Kidney tubule cell (primary cell): ENCODE data around the gene MYO18B.

Experiments
- DNase-seq: peaks from one replicate; pipeline ENCODE4 v3.0.0-alpha.2; 2018; ENCODE audit warnings: low spot score

The MYO18B gene

DNA sequence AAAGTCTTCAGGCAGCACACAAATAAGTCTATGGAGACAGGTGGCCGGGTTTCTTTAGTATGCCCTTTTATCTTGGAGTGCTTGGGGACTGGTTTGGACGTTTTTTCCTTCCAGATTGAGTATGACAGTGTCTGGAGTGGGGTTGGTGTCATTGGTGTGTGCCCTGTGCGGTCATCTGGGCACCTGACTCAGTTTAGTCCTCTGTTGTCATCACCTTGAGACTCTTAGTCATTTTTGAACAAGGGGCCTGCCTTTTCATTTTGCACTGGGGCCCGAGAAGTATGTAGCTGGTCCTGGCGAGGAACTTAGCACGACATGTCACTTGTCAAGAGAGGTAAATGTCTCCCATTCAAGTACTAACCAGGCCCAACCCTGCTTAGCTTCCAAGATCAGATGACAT is 27.2 kb upstream of the MYO18B start:
- DNase-seq: no peak

DNA sequence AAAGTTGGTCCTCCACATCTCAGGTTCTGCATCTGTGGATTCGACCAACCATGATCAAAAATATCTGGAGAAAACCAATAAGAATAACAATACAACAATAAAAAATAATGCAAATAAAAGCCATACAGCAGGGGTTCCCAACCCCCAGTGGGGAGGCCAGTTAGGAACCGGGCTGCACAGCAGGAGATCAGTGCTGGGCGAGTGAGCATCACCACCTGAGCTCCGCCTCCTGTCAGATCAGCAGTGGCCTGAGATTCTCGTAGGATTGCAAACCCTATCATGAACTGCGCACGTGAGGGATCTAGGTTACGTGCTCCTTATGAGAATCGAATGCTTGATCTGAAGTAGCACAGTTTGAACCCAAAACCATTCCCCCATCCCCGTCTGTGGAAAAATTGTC is 25.4 kb upstream of the MYO18B start:
- DNase-seq: no peak

DNA sequence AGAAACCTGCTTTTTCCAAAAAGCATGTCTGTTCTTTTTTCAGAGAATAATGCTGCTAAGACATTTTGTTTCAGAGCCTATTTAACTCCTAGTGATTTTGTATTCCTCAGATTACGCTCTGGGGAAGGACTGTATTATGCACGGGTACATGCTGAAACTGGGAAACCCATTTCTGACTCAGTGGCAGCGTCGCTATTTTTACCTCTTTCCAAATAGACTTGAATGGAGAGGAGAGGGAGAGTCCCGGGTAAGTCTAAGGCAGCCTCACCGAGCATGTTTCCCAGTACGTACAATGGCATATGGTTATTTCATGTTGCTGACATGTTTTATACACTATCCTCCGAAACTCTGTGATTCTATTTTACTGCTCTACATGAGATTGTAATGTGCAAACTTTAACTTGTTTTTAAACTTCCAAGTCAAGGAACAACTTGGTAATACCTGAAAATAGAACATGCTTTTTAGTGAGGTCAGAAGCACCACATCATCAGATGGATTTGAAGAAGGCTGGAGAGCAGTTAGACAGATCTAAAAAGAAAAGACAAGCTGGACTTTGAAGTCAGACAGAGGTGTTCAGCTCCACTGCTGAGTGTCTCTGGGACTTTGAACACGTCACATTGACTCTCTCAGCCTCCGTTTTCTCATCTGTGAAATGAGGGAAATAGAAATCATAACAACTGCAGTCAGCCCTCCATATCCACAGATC is 23.7 kb upstream of the MYO18B start:
- DNase-seq: no peak

DNA sequence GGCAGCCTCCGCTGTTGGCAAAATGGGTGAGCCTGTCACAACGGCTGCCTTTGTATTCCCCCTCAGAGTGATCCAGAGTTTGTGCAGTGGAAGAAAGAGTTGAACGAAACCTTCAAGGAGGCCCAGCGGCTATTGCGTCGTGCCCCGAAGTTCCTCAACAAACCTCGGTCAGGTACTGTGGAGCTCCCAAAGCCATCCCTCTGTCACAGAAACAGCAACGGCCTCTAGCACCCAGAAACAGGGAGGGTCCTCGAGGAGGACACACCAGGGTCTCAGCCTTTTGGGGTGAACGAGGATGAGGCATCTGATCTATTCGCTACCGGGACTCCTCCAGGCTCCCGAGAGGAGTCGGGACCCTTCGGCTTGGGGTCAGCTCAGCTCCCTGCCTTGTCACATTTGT is 19.8 kb upstream of the MYO18B start:
- no peak for DNase-seq

DNA sequence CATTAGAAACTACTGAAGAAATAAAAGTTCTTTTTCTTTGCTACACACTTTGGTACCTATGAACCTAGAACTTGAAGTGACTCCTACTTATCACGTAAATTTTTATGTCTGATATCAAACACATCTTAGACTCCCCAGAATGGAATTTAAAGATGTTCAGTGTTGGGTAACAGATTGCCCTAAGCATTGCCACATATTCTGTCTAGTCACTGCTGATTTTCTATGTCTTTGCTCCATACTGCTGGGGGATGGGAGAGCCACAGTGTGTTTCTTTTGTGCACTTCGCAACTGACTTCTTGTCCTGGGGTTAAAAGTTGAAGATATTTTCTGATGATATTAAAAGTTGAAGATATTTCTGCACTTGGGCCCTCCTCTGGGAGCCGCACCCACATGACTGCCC is 19.4 kb upstream of the MYO18B start:
- DNase-seq: no peak

DNA sequence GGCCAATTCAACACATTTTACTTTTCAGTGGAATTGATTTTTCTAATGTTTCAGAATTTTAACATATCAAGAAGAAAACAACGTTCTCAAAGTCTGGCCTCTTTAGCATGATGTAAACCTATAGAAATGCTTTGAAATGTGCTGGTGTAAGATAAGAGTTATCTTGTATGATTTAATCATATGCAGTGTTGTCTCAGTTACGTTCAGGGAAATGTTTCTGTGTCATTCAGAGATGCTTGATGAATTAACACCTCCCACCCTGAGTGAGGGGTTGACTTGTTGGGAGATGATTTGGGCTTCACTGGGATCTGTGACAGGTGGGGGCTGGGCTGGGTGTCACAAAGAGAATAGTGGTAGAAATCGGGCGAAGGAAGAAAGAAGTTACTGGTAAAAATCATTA is 15.7 kb upstream of the MYO18B start:
- no peak for DNase-seq

DNA sequence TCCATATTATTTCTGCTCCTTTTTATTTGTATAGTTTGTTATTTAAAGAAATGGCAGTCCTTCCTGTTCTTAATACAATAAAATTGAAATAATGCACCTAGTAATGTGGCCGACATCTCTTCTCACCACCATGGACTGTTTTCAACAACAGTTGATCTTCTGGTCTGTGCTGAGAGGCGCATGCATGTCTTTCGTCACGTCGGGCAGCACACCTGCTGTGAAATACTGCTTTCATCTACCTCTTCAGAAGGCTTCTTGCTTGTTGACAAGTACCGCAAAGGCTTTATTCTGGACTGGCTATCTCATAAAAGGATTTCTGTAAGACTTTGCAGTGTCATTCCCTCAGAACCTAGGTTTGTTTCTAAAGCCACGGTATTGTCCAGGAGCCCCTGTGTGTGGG is 13.9 kb upstream of the MYO18B start:
- DNase-seq: no peak

DNA sequence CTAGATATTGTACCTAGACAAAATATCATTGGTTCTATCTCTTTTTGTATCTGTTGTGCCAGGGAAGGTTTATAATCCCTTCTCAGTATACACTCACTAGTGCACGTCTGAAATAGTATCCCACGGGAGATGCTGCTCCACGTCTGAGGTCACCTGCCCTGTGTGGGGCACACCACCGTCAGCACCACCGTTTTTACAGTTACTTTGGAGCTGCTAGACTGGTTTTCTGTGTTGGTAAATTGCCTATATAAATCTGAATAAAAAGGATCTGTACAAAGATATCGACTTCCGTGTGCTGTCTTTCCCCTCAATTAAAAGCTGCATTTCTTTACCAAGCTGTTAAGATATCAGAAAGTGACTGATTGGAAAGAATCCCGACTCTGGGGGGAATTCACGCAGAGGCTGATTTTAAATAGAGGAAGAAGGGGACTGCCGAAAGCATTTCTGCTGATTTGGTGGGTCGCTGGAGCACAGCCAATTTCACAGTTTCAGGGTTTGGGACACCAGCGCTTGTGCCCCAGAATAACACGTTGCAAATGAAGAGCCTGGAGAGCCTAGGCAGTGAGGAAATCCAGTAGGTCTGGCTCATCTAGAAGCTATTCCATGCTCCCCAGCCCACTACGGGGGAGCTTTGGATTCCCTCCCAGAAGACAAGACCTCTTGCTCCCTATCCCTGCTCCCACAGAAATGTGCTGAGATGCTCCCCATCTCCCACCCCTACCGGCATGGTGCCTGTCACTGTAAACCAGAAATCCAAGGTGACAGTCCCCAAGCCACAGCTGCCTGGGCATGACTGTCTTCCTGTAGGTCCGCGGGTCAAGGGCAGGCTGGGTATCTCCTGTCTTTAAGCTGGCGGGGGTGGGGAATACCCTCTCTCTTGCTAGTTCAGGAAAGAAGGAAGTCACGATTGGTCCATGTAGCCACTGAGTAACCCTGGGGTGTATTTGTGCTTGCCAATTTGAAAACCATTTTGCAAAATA is 12.7 kb upstream of the MYO18B start:
- no peak for DNase-seq

DNA sequence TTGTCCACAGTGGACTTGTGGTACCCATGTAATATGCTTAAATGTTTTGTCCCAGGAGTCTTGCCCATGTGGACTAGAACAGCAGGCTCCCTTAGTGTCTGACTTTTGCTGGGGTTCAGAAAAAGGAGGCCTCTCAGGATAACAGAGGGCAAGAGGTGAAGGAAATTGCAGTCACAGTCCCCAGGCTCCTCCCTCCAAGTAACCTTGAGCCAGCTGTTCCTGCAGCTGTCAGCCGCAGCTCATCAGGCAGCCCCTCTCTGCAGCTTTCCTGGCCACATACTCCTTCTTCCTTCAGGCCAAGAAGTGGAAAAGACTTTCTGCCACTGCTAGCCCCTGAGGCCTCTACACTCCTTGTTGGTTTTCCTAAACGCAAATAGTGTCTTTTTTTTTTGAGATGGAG is 6.3 kb upstream of the MYO18B start:
- DNase-seq: no peak

DNA sequence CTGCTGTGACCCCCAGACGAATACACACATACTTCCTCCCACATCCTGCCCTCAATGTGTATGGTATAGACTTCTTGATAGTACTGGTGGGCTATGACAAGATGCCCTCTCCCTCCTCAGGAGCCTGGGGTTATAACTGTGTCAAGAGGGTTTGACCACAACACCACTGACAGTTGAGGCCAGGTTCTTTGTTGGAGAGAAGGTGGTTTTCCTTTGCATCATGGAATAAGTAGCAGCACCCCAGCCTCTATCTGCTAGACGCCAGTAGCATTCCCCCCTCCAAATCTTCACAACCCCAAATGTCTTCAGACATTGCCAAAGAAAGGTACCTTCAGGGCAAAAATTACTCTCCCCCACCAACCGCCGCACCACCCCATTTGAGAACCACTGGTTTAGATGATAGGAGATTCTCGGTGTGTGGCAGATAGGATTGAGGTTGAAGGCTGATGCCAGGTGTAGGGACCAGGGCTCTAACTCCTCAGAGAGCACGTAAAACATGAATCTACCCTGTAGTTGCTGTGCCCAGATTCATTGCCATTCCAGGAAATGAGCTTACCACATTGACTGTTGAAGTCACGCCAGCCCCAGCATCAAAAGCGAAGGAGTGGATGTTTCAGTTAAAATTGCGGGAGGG is 5.5 kb upstream of the MYO18B start:
- no peak for DNase-seq

DNA sequence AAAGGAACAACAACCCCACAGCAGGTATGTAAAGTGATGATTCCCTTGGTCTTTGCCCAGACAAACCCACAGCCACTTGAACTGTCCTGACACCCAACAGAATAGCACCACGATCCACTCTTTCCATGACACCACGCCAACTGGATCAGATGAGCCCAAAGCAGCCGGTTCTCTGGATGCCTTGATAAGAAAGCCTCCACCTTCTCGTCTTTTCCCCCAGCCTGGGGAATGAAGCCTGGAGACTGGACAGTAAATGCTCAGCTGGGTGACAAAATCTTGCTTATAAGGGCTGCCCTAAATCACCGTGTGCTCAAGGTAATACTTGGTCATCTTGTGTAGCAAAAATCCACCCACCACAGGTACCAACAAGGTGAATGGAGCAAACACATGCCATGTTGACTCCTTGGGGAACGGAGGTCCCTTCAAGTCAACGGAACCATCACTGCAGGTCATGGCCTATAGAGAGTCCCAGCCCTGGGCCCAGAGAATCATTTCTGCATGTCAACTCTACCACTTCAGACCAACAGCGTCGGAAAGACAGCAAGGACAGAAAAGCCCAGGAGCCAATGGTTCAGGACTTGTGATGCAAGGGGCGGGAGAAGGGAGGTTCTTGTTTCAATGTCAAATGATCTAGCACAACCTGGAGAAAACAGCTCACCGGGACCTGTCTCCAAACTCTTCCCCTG is 2.2 kb upstream of the MYO18B start:
- DNase-seq: no peak

DNA sequence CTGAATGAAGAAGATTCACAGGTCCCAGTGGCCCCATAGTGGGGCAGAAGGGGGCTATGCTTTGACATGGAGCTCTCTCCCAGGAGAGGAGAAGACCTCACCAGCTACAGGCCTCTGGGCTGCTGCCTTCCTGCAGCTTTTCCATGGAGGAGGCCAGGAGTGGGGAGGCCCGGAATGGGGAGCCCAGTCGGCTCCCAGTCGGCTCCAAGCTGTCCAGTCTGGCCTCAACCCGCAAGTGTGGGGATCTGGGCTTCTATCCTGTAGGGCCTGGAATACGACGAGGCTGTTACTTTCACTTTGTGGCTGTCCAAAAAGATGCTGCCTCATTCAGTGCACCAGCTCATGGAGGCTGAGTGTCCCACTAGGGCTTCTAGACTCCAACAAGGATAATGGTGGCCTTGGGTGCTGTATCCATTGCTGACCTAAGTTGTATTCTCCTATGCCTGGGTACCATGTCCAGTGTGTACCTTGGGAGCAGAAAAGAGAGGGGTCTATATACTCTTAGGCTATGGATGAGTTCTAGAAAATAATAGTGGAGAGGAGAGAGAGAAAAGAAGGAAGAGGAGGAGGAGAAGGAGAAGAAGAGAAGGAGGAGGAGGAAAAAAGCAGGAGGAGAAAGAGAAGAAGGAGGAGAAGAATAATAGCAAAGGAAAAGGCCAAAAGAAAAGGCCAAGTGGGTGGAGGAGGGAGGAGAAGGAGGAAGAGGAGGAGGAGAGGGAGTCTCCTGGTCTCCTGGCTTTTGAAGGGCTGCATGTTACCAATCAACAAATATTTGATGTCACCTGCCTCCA is 1.1 kb downstream of the MYO18B start:
- DNase-seq: no peak

DNA sequence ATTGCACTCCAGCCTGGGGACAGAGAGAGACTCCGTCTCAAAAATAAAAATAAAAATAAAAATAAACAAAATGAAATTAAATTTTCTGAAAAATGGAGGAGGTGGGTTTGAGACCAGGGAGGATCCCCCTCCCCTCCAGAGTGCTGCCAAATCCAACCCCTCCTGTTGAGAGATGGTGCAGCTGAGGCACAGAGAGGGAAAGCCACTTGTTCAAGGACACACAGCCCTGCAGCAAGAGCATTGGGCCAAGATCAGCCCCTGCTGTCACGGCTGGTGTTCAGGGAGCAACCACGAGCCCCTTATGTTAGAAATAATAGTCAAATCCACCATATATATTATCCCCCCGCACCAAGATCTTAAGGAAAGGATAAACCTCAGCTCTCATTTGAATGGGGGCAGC is 2.7 kb downstream of the MYO18B start:
- no peak for DNase-seq

DNA sequence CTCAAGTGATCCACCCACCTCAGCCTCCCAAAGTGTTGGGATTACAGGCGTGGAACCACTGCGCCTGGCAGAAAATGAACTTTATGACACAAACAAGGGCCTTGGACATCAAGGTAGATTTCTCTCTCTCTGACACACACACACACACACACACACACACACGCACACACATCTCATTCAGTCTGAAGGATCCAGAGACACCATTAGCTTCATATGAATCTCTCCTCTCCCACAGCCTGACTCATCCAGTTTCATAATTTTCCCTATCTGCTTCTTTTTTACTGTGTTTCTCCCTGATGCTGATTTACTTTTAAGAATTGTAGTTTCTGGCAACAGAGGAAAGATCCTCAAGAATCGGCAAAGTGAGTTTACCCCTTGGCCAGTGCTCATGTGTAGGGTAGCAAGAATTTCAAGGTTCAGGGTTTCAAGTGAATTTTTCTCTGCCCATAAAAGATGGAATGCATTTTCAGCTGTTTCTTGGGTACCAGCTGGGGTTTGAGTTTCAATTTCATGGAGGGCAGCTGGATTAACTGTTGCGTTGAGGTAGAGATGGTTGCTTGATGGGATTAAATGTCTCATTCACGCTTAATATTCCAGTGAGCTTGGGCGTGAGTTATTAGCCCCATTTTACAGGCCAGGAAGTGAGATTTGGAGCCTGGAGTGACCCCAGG is 3.5 kb downstream of the MYO18B start:
- DNase-seq: peak; percentile 28

DNA sequence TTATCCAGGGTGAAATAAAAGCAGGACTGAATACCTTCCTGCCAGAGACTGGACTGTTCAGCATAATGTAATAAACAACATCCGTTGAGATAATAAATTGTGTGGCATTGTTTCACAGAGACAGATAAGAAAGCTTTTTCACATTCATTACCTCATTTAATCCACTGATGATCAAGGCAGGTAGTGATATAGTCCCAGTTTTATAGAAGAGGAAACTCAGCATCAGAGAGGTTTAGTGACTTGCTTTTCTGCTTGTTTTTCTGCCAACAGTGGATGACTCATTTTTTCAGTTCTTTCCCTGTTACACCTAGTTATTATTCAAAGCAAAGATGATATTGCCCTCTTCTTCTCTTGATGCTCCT is 4.0 kb downstream of the MYO18B start:
- peak; percentile 53 for DNase-seq

DNA sequence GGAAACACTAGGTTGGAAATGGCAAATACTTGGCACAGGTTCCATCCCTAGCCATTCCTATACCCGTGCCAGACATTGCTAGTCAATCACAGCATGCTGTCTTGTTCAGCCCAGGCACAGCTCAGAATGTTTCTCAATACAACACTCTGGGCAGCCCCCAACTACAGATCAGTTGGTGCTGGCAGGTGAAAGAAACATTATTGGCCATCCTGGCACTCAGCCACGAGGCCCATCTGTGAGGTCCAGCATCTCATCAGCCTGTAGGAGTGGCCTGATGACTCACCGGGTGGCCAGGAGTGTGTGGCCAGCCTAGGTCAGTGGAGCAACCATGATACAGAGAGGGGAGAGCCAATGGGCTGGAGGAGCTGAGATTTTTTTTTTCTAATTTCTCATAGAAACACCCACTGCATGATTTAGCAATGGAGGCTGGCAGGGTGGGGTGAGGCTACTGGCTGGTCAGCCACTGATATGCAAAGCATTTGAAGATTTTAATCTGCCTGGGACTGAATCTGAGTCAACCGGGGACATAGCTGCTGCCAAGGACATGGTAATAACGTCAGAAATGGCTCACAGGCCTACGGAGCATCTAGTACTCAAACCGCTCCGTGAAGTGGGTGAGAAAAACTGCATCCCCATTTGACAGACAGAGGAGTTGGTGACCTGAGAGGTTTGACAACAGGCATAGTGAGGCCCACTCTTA is 5.4 kb downstream of the MYO18B start:
- DNase-seq: peak; percentile 93

DNA sequence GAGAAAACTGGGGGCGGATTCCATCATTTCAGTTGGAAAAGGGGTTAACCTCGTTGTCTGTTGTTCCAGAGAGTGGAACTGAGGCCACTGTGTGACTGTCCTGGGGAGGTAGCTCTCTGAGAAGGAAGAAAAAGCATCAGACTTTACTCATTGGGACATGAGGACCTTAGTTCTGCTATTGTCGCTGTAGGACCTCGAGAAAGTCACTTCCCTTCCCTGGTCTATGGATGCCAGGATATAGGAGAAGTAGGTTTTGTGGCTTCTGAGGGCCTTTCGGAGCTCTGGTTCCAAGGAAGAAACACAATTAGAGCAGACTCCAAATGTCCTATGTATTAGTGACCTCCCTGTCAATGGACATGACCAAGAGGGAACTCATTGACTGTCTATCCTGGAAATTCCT is 6.2 kb downstream of the MYO18B start:
- no peak for DNase-seq

DNA sequence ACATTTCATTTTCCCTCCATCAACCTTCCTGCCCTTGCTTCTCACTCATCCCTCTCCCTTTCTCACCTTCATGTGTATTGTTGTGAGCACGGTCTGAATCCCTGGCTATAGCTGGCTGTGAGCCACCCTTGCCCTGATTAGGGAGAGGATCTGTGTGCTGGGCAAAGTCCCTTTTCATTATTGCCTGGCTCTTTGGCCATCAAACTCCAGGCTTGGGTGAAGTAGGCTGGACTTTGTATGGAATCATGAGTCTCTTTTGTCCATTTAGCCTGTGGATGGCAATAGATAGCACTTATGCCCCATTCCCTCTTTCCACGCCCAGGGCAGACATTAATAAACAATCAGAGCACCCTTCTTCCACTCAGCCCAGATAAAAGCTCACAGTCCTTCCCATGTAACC is 6.7 kb downstream of the MYO18B start:
- DNase-seq: no peak

DNA sequence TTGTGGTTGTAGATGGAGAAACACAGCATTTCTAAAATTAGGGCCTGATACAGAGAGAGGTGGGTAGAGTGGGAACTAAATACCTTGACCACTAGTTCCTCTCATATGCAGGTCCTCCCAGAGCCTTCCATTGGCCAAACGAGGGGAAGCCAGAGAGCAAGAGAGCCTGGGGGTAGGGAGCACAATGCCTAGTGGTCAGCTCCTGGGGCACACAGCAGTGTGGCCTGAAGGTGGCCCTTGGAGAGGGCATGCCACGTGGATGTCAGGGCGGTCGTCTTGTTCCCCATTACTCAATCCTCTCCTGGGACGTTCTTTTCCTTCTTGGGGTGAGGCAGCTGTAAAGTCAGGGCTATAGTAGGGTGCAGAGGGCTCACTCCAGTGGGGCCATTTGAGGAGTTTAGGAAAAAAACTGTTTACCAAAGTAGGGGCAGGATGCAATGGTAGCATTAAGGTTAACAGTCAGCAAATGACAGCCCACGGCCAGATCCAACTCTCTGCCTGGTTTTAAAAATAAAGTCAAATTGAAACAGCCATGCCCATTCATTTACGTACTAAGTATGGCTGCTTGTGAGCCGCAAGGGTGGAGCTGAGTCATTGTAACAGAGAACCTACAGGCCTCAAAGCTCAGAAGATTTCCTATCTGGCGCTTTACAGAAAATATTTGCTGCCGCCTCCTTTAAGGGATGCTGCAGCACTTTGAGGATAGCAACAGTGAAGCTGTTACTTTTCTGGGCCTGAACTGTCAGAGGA is 7.6 kb downstream of the MYO18B start:
- no peak for DNase-seq
